GM13977 (cell line): ENCODE results near the gene TSPAN11.

Experiments used
- DNase-seq: peaks from one replicate; pipeline ENCODE4 v3.0.0; 2012; ENCODE audit warnings: low spot score
- in situ Hi-C: fragments of 300-500 bp; cut with MboI; formaldehyde crosslinking; loops from one replicate; pipeline ENCODE4 v1.12.0; 2022; ENCODE audit warnings: low sequenced_read_pairs, low pct_unique_long_range_greater_than_20kb, mixed read lengths, inconsistent platforms; ENCODE audit not compliant: unreplicated experiment
- TF ChIP-seq, protein P1 (sequence below): IDR thresholded peaks from 2 replicates; pipeline ENCODE4 v1.5.1; 2012; ENCODE audit warnings: mild to moderate bottlenecking, control low read depth; ENCODE audit not compliant: insufficient read depth; ENCODE audit errors: extremely low read depth, missing control alignments

Gene TSPAN11, protein sequence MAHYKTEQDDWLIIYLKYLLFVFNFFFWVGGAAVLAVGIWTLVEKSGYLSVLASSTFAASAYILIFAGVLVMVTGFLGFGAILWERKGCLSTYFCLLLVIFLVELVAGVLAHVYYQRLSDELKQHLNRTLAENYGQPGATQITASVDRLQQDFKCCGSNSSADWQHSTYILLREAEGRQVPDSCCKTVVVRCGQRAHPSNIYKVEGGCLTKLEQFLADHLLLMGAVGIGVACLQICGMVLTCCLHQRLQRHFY

DNA sequence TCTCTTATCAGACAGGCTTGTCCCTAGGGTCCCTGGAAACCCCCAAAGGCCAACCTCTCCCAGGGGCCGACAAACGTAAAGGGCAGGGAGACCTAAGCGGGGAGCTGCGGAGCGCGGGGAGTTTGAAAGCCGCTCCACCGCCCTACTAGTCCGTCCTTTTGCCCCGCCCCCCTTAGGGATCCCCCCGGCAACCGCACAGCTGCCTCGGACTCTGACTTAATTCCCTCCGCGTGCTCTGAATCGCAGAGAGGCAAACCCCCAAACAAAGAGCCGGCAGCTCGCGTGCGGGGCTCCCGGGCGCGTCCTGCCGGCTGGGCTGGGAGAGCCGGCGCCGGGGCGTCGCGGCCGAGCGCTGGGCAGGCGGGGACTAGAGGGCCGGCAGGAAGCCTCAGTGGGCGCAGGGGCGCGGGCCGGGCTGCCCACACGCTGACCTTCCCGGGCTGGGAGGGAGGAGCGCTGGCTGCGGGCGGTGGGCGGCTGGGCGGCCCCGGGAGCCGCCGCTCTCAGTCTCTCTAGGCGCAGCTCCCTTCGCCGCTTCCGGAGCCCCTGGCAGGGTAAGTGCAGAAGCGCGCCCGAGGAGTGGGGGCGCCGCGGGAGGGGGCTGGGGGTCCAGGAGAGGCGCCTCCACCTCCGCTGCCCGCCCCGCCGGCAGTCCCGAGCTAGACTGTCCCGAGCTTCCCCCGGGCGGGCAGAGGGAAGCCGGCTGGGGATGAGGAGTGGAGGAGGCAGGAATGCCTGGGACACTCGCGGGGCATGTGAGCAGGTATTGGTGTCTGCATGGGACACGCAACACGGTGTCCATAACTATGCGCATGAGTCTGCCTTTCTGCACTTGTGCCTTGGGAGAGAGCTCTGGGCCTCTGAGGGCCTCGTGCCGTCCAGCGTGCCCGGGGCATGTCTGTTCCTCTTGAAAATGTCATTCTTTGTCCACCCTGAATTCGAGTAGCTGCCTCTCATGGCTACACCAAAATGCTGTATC is at the start of gene TSPAN11:
Gene TSPAN11 (plus strand): TSS at position 506 of the 979 bp plus-strand sequence. CDS start 27,244 bp downstream, outside the sequence.
- TF ChIP-seq, protein P1, sequence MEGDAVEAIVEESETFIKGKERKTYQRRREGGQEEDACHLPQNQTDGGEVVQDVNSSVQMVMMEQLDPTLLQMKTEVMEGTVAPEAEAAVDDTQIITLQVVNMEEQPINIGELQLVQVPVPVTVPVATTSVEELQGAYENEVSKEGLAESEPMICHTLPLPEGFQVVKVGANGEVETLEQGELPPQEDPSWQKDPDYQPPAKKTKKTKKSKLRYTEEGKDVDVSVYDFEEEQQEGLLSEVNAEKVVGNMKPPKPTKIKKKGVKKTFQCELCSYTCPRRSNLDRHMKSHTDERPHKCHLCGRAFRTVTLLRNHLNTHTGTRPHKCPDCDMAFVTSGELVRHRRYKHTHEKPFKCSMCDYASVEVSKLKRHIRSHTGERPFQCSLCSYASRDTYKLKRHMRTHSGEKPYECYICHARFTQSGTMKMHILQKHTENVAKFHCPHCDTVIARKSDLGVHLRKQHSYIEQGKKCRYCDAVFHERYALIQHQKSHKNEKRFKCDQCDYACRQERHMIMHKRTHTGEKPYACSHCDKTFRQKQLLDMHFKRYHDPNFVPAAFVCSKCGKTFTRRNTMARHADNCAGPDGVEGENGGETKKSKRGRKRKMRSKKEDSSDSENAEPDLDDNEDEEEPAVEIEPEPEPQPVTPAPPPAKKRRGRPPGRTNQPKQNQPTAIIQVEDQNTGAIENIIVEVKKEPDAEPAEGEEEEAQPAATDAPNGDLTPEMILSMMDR, result no peak
- peak; percentile 65 for DNase-seq
- in situ Hi-C loops, result no loop called here

DNA sequence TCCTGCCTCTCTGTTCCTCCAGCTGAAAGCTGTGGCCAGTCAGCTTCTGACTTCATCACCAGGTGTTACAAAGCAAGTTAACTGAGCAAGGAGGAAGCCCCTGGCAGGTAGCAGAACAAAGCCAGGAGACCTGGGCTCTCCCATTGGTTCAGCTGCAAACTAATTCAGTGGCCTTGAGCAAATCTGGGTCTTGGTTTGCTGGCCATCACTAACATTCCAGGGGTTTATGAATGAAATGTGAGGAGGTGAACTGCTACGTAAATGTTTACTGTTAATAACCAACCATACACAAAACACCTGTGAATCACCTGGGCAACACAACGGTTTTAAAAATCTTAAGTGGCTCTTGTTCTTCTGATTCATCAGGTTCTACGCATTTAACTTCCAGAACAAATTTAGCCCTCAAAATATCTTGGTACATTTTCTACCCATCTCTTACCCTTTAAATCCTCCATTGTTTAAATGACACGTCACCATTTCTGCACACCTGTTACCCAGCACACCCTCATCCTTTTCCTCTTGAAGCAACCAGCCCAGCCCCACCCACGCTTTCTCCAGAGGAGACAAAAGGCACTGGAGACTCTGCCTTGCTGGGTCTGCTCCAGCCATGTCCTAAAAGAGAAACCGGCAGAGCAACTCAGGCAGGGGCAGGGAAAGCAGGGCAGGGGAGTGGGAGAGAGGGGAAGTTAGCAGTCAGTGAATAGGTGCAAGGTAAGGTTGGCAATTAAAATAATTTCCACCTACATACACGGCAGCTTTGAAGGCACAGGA is 49.3 kb upstream of the TSPAN11 start:
- TF ChIP-seq, protein P1, result no peak
- DNase-seq, result no peak
- in situ Hi-C loops, result no loop called here

- no peak for DNase-seq
- in situ Hi-C loops, result no loop called here
- TF ChIP-seq, protein P1, result no peak
Measured at GRCh38 chr12:30878024-30878423, 48.5 kb upstream of the TSPAN11 start.

DNA sequence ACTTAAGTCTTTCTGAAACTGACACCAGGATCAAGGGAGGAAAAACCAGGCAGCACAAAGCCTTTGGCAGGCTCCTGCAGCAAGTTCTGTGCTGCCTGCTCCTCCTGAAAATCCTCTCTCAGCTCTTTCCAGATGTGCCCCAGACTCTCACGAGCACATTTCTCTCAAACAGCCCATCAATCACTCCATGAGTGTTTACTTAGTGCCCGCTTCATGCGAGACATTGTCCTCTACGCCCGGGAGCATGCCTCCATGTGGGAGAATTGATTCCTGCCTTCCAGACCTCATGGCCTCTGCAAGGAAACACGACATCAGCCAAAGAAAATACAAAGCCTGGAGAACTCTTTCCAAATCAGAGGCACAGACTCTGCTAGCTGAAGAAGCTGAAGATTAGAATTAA is 46.5 kb upstream of the TSPAN11 start:
- DNase-seq, result no peak

GRCh38 chr12:30880813-30881212 is 45.7 kb upstream of the TSPAN11 start:
- TF ChIP-seq, protein P1, result no peak
- no peak for DNase-seq
- in situ Hi-C loops, result no loop called here

More for the DNA sequence above, 46.5 kb upstream of the TSPAN11 start:
- TF ChIP-seq, protein P1, result no peak
- in situ Hi-C loops, result no loop called here

DNA sequence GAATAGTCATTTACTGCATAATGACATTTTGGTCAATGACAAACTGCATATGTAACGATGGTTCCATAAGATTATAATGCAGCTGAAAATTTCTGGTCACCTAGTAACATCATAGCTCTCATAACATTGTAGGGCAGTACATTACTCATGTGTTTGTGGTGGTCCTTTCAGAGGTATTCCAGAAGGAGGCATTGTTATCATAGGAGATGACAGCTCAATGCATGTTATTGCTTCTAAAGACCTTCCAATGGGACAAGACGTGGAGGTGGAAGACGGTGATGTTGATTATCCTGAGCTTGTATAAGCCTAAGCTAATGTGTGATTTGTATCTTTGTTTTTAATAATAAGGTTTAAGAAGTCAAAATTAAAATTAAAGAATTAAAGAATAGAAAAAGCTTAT is 43.8 kb upstream of the TSPAN11 start:
- DNase-seq, result no peak
- in situ Hi-C loops, result no loop called here
- TF ChIP-seq, protein P1, result peak; percentile 25
